Measurements from ENCODE around the gene KLK10.

Gene KLK10

GRCh38 chr19:51018745-51019543, 565 bp downstream of the KLK10 start:
- FAIRE-seq (no peak), DNase-seq (ENCODE audit: insufficient read length, low spot score) (no peak)
- TF ChIP-seq TAF1 (IDR thresholded peaks at IDR 0.05; ENCODE audit: low read depth, low read length) (no peak), POLR2AphosphoS5 (IDR thresholded peaks at IDR 0.05; ENCODE audit: low read depth, low read length) (no peak), PAX5 (IDR thresholded peaks at IDR 0.05; ENCODE audit: insufficient read depth, low read length, severe bottlenecking) (no peak), POU2F2 (IDR thresholded peaks at IDR 0.05; ENCODE audit: low read depth, low read length) (no peak)

DNA sequence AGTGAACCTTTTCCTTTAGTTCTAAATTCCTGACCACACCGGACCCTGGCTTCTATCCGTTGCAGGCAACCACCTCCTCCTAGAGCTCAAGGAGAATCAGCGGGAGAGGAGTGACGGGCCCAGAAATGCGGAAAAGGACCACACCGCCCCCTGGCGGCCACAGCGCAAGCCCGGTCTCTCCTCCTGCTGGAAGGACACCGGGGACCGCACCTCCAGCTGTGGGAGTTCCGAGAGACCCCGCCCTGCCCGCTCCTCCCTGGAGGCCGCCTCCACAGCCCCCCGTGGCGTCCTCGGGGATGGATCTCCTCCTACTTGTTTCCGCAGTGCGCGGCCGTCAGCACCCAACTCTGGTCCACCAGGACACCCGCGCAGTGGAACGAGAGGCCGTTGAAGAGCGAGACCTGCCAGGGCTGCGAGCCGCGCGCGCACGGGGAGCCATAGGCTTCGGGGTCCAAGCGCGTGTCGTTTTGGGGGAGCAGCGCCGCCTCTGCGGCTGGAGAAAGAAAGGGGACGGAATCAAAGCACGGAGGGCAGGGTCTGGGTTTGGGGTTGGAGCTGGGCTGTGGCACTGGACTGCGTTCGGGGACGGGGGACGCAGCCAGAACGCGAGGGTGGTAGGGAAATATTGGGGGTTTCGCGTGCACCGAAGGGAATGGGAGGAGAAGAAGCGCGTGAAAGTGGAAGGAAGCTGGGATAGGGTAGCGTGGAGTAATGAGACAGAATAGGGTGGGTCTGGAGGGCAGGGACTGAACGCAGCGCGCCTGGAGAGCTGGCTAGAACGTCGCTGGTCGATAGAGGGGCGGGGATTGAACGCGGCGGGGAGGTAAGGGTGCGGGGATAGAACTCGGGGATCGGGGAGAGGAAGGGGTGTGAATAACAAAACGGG, 2.5 kb downstream of the KLK10 start:
- TF ChIP-seq POLR2AphosphoS5 (IDR thresholded peaks at IDR 0.05; ENCODE audit: low read depth, low read length) (no peak), SPI1 (IDR thresholded peaks at IDR 0.05; ENCODE audit: low read depth, low read length) (no peak), PAX5 (IDR thresholded peaks at IDR 0.05; ENCODE audit: insufficient read depth, low read length, severe bottlenecking) (no peak), POU2F2 (IDR thresholded peaks at IDR 0.05; ENCODE audit: low read depth, low read length) (no peak), POLR2A (IDR thresholded peaks at IDR 0.05; ENCODE audit: low read depth, low read length) (no peak), TAF1 (IDR thresholded peaks at IDR 0.05; ENCODE audit: low read depth, low read length) (no peak)
- FAIRE-seq = no peak
- no peak for DNase-seq (ENCODE audit: insufficient read length, low spot score)

DNA sequence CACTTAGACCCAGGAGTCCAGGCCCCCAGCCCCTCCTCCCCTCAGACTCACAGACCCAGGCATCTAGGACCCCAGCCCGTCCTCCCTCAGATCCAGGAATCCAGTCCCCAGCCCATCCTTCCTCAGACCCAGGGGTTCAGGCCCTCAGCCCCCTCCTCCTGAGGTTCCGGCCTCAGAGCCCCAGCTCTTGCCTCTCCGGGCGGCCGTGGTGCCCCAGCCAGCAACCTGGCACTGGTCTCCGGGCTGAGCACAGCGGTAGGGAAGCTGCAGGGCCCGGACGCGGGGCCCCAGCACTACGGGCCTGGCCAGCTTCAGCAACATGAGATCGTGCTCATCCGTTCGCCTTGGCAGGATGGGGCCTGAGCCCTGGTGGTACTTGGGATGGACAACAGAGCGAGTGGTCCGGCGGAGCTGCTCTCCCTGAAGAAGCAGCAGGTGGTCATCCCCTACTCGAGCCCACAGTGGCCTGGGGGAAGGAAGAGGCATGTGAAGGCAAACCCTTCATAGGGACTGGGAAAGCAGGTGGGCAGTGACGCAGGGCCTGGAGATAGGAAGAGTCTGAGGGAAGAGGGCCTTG, 3.7 kb downstream of the KLK10 start:
- DNase-seq (ENCODE audit: insufficient read length, low spot score) = no peak
- TF ChIP-seq POLR2AphosphoS5 (IDR thresholded peaks at IDR 0.05; ENCODE audit: low read depth, low read length) = no peak
- TF ChIP-seq POLR2A (IDR thresholded peaks at IDR 0.05; ENCODE audit: low read depth, low read length) = no peak
- TF ChIP-seq PAX5 (IDR thresholded peaks at IDR 0.05; ENCODE audit: insufficient read depth, low read length, severe bottlenecking) = no peak
- no peak for TF ChIP-seq POU2F2 (IDR thresholded peaks at IDR 0.05; ENCODE audit: low read depth, low read length)
- no peak for TF ChIP-seq TAF1 (IDR thresholded peaks at IDR 0.05; ENCODE audit: low read depth, low read length)
- TF ChIP-seq SPI1 (IDR thresholded peaks at IDR 0.05; ENCODE audit: low read depth, low read length) = no peak
- no peak for FAIRE-seq

DNA sequence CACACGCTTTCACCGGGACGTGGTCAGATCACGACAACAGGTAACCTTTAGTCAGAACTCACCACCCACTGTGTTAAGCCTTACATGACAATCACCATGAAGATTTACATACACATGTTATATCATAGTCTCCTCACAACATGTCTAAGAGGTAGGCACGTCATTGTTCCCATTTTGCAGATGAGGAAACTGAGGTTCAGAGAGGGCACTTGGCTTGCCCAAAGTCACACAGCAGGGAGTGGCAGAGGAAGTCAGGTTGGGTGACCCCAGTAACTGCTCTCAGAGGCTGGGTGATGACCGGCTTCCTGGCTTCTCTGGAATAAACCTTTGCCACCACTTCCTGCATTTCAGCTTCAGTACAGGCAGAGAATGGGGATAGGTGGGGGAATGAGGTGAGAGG, 5.3 kb downstream of the KLK10 start:
- TF ChIP-seq TAF1 (IDR thresholded peaks at IDR 0.05; ENCODE audit: low read depth, low read length) (no peak), POLR2AphosphoS5 (IDR thresholded peaks at IDR 0.05; ENCODE audit: low read depth, low read length) (no peak), POU2F2 (IDR thresholded peaks at IDR 0.05; ENCODE audit: low read depth, low read length) (no peak), PAX5 (IDR thresholded peaks at IDR 0.05; ENCODE audit: insufficient read depth, low read length, severe bottlenecking) (no peak), POLR2A (IDR thresholded peaks at IDR 0.05; ENCODE audit: low read depth, low read length) (no peak), SPI1 (IDR thresholded peaks at IDR 0.05; ENCODE audit: low read depth, low read length) (no peak)
- DNase-seq (ENCODE audit: insufficient read length, low spot score) = no peak
- no peak for FAIRE-seq

GRCh38 chr19:51012661-51013190, 6.8 kb downstream of the KLK10 start:
- DNase-seq (ENCODE audit: insufficient read length, low spot score) = no peak
- no peak for FAIRE-seq
- TF ChIP-seq SPI1 (IDR thresholded peaks at IDR 0.05; ENCODE audit: low read depth, low read length) (no peak), POU2F2 (IDR thresholded peaks at IDR 0.05; ENCODE audit: low read depth, low read length) (no peak), POLR2AphosphoS5 (IDR thresholded peaks at IDR 0.05; ENCODE audit: low read depth, low read length) (no peak), PAX5 (IDR thresholded peaks at IDR 0.05; ENCODE audit: insufficient read depth, low read length, severe bottlenecking) (no peak), POLR2A (IDR thresholded peaks at IDR 0.05; ENCODE audit: low read depth, low read length) (no peak), TAF1 (IDR thresholded peaks at IDR 0.05; ENCODE audit: low read depth, low read length) (no peak)

GRCh38 chr19:51010066-51010795, 9.3 kb downstream of the KLK10 start:
- TF ChIP-seq SPI1 (IDR thresholded peaks at IDR 0.05; ENCODE audit: low read depth, low read length) = no peak
- FAIRE-seq (no peak), DNase-seq (ENCODE audit: insufficient read length, low spot score) (no peak)

GRCh38 chr19:51009061-51009891, 10.2 kb downstream of the KLK10 start:
- TF ChIP-seq TAF1 (IDR thresholded peaks at IDR 0.05; ENCODE audit: low read depth, low read length) = no peak
- TF ChIP-seq SPI1 (IDR thresholded peaks at IDR 0.05; ENCODE audit: low read depth, low read length) = no peak
- no peak for TF ChIP-seq POLR2AphosphoS5 (IDR thresholded peaks at IDR 0.05; ENCODE audit: low read depth, low read length)
- TF ChIP-seq POLR2A (IDR thresholded peaks at IDR 0.05; ENCODE audit: low read depth, low read length) = no peak
- TF ChIP-seq POU2F2 (IDR thresholded peaks at IDR 0.05; ENCODE audit: low read depth, low read length) = no peak
- DNase-seq (ENCODE audit: insufficient read length, low spot score) (no peak), FAIRE-seq (no peak)

- DNase-seq (ENCODE audit: insufficient read length, low spot score) (no peak), FAIRE-seq (no peak)
- TF ChIP-seq POLR2A (IDR thresholded peaks at IDR 0.05; ENCODE audit: low read depth, low read length) (no peak), POLR2AphosphoS5 (IDR thresholded peaks at IDR 0.05; ENCODE audit: low read depth, low read length) (no peak), SPI1 (IDR thresholded peaks at IDR 0.05; ENCODE audit: low read depth, low read length) (no peak)
These were observed 12.0 kb downstream of the KLK10 start for GRCh38 chr19:51007488-51007887.
